K562 (cell line): ENCODE results near the gene UBE2L3. TPM values are rescaled to one million over a fixed set of nuclear protein-coding genes. Genes with fewer than 3 reads are reported as not detected.

Source experiments
- ETS2 ChIP-seq: IDR thresholded peaks from 2 replicates; pipeline ENCODE4 v1.6.1; 2016; ENCODE audit warnings: borderline replicate concordance, missing genetic modification characterization, mild to moderate bottlenecking, moderate library complexity, missing compliant biosample characterization; ENCODE audit not compliant: poor library complexity, severe bottlenecking
- FIP1L1 ChIP-seq: fragments of 200-400 bp; formaldehyde crosslinking; IDR thresholded peaks from 2 replicates; pipeline ENCODE4 v1.6.1; 2018; ENCODE audit warnings: mild to moderate bottlenecking, low read depth, low read length; ENCODE audit not compliant: poor library complexity, severe bottlenecking
- L3MBTL2 ChIP-seq: fragments of 450-650 bp; IDR thresholded peaks from 2 replicates; pipeline ENCODE4 v1.6.1; 2016; ENCODE audit warnings: mild to moderate bottlenecking, moderate library complexity
- PHTF2 ChIP-seq: fragments of 250-450 bp; sonication (Bioruptor Pico); IDR thresholded peaks from 2 replicates; pipeline ENCODE4 v1.5.0; 2021; ENCODE audit warnings: mild to moderate bottlenecking
- RBBP5 ChIP-seq: fragments of 200-600 bp; sonication (generic); IDR thresholded peaks from 2 replicates; pipeline ENCODE4 v1.6.1; 2012; ENCODE audit warnings: borderline replicate concordance, mild to moderate bottlenecking, low read length, control low read depth, inconsistent platforms; ENCODE audit not compliant: insufficient read depth, poor library complexity, severe bottlenecking
- polyA plus RNA-seq, 8 experiments: library from polyadenylated mRNA; depleted of rRNA in 4 of 8; stranded (reverse) in 5 of 8; unstranded in 3 of 8; fragments of >200 nt; fragmentation: Nextera tagmentation in 2 of 8; fragmentation: Illumina TruSeq in 1 of 8; extraction: Ambion mirVana in 2 of 8; extraction: Trizol in 1 of 8; gene quantifications; 2 replicates each; pipeline versions ENCODE4 v1.2.1 to v1.2.3, GENCODE V29; 2011 to 2014; ENCODE audit warnings: inconsistent platforms in 1 of 8, missing spikeins in 1 of 8
- total RNA-seq, 7 experiments: library from RNA; depleted of rRNA in 6 of 7; stranded (reverse); fragments of >200 nt in 6 of 7; fragmentation: Illumina TruSeq in 2 of 7; extraction: Trizol in 2 of 7; gene quantifications; 2 replicates each; pipeline versions ENCODE4 v1.2.1 to v1.2.3, GENCODE V29; 2011 to 2021; ENCODE audit warnings: low replicate concordance in 1 of 7
- TF ChIP-seq, protein P1 (sequence below): fragments of 250-450 bp; sonication (Bioruptor Pico); IDR thresholded peaks from 2 replicates; pipeline ENCODE4 v1.4.0; 2020; ENCODE audit warnings: borderline replicate concordance
- TF ChIP-seq, protein P2 (sequence below): fragments of 450-650 bp; IDR thresholded peaks from 2 replicates; pipeline ENCODE4 v1.6.1; 2018; ENCODE audit warnings: mild to moderate bottlenecking, low read depth; ENCODE audit not compliant: partially characterized antibody
- TF ChIP-seq, protein P3 (sequence below): IDR thresholded peaks from 3 replicates; pipeline ENCODE4 v1.6.1; 2011; ENCODE audit warnings: borderline replicate concordance, mild to moderate bottlenecking; ENCODE audit not compliant: insufficient read length, insufficient read depth
- TF ChIP-seq, protein P4 (sequence below), 2 experiments: fragments of 450-650 bp in 1 of 2; sonication (generic) in 1 of 2; formaldehyde crosslinking in 1 of 2; IDR thresholded peaks; 2 replicates each; pipeline versions ENCODE4 v1.7.1 to v1.9.0; 2016 to 2022; ENCODE audit warnings: inconsistent platforms in 1 of 2, mild to moderate bottlenecking in 1 of 2, missing genetic modification reagents in 1 of 2
- TF ChIP-seq, protein P5 (sequence below): fragments of 250-450 bp; sonication (Bioruptor Pico); IDR thresholded peaks from 2 replicates; pipeline ENCODE4 v1.5.0; 2021

Gene UBE2L3
- total and polyA plus RNA-seq, 9 of the 15 experiments (the other 6 are each of a cell fraction or from before 2014, with no cell fraction given), result 215 to 625 (median 285) TPM

DNA sequence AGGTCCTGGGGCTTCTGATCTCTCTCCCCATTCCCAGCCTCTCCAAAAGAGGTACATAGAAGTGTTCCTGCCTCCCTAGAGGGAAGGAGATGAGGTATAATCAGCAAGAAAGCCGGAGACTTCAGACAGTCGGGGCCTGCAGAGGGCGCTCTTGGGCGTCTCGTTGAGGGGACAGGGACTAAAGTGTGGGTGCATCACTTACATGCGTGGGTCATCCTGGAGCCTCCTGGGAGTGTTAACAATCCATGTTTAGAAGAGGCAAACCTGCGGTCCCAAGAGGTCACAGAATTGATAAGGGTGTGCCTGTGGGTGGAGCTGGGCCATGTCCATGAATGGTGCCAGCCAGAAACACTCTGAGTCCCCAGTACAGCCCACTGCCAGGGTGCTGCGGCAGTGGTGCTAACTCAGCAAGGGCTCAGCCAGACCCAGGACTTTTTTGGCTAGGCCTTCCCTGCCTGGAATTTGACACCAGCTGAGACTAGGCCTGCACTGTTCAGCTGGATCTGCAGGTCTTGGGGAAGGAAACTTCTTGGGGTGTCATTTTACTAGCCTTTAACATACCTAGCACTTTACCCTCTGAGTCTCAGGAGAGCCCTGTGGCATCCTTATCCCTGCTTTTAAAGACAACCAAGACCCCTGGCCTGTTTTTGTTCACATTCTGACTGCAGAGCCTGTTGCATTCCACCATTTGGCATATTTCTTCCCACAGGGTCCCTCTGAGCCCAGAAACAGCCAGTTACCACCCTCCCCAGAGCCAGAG lies 56.8 kb downstream of the UBE2L3 start (continued):
- TF ChIP-seq, protein P1, sequence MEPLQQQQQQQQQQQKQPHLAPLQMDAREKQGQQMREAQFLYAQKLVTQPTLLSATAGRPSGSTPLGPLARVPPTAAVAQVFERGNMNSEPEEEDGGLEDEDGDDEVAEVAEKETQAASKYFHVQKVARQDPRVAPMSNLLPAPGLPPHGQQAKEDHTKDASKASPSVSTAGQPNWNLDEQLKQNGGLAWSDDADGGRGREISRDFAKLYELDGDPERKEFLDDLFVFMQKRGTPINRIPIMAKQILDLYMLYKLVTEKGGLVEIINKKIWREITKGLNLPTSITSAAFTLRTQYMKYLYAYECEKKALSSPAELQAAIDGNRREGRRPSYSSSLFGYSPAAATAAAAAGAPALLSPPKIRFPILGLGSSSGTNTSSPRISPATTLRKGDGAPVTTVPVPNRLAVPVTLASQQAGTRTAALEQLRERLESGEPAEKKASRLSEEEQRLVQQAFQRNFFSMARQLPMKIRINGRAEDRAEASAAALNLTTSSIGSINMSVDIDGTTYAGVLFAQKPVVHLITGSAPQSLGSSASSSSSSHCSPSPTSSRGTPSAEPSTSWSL (CRISPR knock-in tag), result no peak
- TF ChIP-seq FIP1L1 (no peak), L3MBTL2 (no peak), RBBP5 (no peak), ETS2 (tag) (no peak), PHTF2 (CRISPR knock-in tag) (no peak)
- TF ChIP-seq, protein P2, sequence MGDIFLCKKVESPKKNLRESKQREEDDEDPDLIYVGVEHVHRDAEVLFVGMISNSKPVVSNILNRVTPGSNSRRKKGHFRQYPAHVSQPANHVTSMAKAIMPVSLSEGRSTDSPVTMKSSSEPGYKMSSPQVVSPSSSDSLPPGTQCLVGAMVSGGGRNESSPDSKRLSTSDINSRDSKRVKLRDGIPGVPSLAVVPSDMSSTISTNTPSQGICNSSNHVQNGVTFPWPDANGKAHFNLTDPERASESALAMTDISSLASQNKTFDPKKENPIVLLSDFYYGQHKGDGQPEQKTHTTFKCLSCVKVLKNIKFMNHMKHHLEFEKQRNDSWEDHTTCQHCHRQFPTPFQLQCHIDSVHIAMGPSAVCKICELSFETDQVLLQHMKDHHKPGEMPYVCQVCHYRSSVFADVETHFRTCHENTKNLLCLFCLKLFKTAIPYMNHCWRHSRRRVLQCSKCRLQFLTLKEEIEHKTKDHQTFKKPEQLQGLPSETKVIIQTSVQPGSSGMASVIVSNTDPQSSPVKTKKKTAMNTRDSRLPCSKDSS, result no peak
- TF ChIP-seq, protein P3, sequence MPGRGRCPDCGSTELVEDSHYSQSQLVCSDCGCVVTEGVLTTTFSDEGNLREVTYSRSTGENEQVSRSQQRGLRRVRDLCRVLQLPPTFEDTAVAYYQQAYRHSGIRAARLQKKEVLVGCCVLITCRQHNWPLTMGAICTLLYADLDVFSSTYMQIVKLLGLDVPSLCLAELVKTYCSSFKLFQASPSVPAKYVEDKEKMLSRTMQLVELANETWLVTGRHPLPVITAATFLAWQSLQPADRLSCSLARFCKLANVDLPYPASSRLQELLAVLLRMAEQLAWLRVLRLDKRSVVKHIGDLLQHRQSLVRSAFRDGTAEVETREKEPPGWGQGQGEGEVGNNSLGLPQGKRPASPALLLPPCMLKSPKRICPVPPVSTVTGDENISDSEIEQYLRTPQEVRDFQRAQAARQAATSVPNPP, result no peak
- TF ChIP-seq, protein P4, sequence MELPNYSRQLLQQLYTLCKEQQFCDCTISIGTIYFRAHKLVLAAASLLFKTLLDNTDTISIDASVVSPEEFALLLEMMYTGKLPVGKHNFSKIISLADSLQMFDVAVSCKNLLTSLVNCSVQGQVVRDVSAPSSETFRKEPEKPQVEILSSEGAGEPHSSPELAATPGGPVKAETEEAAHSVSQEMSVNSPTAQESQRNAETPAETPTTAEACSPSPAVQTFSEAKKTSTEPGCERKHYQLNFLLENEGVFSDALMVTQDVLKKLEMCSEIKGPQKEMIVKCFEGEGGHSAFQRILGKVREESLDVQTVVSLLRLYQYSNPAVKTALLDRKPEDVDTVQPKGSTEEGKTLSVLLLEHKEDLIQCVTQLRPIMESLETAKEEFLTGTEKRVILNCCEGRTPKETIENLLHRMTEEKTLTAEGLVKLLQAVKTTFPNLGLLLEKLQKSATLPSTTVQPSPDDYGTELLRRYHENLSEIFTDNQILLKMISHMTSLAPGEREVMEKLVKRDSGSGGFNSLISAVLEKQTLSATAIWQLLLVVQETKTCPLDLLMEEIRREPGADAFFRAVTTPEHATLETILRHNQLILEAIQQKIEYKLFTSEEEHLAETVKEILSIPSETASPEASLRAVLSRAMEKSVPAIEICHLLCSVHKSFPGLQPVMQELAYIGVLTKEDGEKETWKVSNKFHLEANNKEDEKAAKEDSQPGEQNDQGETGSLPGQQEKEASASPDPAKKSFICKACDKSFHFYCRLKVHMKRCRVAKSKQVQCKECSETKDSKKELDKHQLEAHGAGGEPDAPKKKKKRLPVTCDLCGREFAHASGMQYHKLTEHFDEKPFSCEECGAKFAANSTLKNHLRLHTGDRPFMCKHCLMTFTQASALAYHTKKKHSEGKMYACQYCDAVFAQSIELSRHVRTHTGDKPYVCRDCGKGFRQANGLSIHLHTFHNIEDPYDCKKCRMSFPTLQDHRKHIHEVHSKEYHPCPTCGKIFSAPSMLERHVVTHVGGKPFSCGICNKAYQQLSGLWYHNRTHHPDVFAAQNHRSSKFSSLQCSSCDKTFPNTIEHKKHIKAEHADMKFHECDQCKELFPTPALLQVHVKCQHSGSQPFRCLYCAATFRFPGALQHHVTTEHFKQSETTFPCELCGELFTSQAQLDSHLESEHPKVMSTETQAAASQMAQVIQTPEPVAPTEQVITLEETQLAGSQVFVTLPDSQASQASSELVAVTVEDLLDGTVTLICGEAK (IDR thresholded peaks at IDR 0.05), result no peak
- TF ChIP-seq, protein P4 (CRISPR knock-in tag; IDR thresholded peaks at IDR 0.05), result no peak
- TF ChIP-seq, protein P5, sequence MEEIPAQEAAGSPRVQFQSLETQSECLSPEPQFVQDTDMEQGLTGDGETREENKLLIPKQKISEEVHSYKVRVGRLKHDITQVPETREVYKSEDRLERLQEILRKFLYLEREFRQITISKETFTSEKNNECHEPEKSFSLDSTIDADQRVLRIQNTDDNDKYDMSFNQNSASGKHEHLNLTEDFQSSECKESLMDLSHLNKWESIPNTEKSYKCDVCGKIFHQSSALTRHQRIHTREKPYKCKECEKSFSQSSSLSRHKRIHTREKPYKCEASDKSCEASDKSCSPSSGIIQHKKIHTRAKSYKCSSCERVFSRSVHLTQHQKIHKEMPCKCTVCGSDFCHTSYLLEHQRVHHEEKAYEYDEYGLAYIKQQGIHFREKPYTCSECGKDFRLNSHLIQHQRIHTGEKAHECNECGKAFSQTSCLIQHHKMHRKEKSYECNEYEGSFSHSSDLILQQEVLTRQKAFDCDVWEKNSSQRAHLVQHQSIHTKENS (CRISPR knock-in tag), result no peak
